Stimulated activated naive CD8-positive, alpha-beta T cell treated with anti-CD3 and anti-CD28 coated beads, Interleukin-15, Interleukin-2, amounts not matched to agents 100 ng/mL and 50 ng/mL, for 24 hours (primary cell): Measurements from ENCODE around the gene SEC22C.

Source experiments
- H3K27ac Mint-ChIP-seq: one replicate; pipeline ENCODE4 v1.8.0; 2021; ENCODE audit warnings: mild to moderate bottlenecking, mixed read lengths
- H3K27me3 Mint-ChIP-seq: one replicate; pipeline ENCODE4 v1.8.0; 2021; ENCODE audit warnings: mixed read lengths
- H3K36me3 Mint-ChIP-seq: one replicate; pipeline ENCODE4 v1.8.0; 2021; ENCODE audit warnings: low read depth, mixed read lengths
- H3K4me1 Mint-ChIP-seq: one replicate; pipeline ENCODE4 v1.8.0; 2021; ENCODE audit warnings: low read depth, mixed read lengths
- H3K4me3 Mint-ChIP-seq: one replicate; pipeline ENCODE4 v1.8.0; 2021; ENCODE audit warnings: mild to moderate bottlenecking, mixed read lengths
- H3K9me3 Mint-ChIP-seq: one replicate; pipeline ENCODE4 v1.8.0; 2021; ENCODE audit warnings: mixed read lengths

The SEC22C gene

DNA sequence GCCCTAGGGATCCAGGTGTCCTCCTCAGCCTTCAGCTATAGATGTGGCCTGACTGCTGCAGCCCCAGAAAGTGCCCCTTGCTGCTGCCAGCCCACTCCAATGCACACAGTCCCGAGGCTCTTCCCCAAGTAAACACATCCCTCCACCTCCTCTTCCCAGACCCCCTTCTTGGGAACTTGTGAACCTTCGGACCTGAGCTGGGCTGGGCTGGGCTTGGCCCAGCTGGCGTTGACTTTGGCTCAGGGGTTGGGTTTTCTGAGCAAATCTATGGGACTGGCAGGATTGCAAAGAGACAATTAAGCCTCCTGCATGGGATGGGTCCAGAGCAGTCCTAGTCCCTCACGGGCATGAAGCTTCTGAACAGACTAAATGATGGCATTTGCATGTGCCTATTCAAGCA, 64.7 kb downstream of the SEC22C start:
- H3K27ac Mint-ChIP-seq = no peak overlapping the region
- H3K4me1 Mint-ChIP-seq = peaks cover 23% of the 10 kb centered on the region
- H3K4me3 Mint-ChIP-seq = no peak overlapping the region
- no peaks in the 10 kb centered on the region for H3K9me3 Mint-ChIP-seq
- no peaks in the 10 kb centered on the region for H3K36me3 Mint-ChIP-seq
- H3K27me3 Mint-ChIP-seq = no peaks in the 10 kb centered on the region

DNA sequence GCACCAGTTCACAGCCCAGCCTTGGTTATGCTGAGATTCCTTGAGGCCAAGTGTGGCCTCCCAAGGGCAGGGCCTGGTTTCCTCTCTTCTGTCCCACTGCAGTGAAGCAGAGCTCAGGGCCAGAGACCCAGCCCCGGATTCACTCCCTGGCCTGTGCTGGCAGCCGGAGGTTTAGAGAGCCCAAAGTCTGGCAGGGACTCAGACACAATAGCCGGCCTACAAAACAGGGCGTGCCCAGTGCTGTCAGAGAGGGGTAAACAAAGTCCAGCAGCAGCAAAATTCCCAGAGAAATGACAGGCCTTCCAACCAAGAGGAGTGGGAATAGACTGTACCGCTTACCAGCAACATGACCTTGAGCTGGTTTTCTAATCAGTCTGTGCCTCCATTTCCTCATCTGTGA, 65.3 kb downstream of the SEC22C start:
- Mint-ChIP-seq H3K36me3 (no peaks in the 10 kb centered on the region), H3K4me3 (no peak overlapping the region)

DNA sequence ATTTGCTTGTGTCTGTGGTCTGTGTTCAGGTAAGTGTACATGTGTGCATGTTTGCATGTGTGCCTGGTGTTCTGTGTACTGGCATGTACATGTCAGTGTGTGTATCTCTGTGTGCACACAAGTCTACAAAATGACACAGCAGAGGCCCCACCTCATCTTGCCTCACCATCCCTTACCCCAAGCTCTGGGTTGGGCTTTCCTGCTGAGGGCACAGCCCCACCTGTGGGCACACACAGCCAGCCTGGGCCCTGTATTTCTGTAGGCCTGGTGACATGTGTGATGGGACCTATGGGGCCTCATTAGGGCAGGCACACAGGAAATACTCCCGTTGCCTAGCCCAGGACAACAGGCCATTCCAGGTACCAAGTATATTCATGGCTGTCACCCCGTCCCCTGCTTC, 65.8 kb downstream of the SEC22C start:
- Mint-ChIP-seq H3K4me1 (peaks cover 26% of the 10 kb centered on the region), H3K27ac (no peak overlapping the region), H3K27me3 (no peaks in the 10 kb centered on the region), H3K36me3 (no peaks in the 10 kb centered on the region), H3K9me3 (no peaks in the 10 kb centered on the region), H3K4me3 (no peak overlapping the region)

More for the DNA sequence above, 65.3 kb downstream of the SEC22C start:
- no peak overlapping the region for H3K27ac Mint-ChIP-seq
- H3K9me3 Mint-ChIP-seq = no peaks in the 10 kb centered on the region
- peaks cover 26% of the 10 kb centered on the region for H3K4me1 Mint-ChIP-seq
- H3K27me3 Mint-ChIP-seq = no peaks in the 10 kb centered on the region

GRCh38 chr3:42515391-42515916, 66.3 kb downstream of the SEC22C start:
- Mint-ChIP-seq H3K27ac (no peak overlapping the region), H3K4me1 (peaks cover 24% of the 10 kb centered on the region), H3K9me3 (no peaks in the 10 kb centered on the region), H3K27me3 (no peaks in the 10 kb centered on the region), H3K4me3 (no peak overlapping the region), H3K36me3 (no peaks in the 10 kb centered on the region)

- Mint-ChIP-seq H3K4me1 (peaks cover 18% of the 10 kb centered on the region), H3K27ac (no peak overlapping the region), H3K9me3 (no peaks in the 10 kb centered on the region), H3K27me3 (no peaks in the 10 kb centered on the region), H3K36me3 (no peaks in the 10 kb centered on the region), H3K4me3 (no peak overlapping the region)
Observed at GRCh38 chr3:42514876-42515275, 66.9 kb downstream of the SEC22C start.

DNA sequence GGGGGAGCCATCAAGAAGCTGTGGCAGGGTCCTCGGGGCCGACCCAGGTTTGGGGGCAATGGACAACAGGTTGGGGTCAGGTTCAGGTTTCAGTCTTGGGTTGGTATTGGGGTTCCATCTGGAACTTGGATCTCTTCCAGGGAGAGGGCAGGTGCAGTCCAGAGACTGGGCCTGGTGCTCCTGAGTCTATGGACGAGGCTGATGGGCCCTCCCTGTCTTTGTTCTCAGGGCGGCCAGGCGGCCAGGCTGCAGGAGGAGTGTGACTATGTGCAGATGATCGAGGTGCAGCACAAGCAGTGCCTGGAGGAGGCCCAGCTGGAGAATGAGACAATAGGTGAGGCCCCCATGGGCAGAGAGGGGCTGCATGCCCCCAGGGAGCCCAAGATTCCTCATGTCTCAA, 68.2 kb downstream of the SEC22C start:
- Mint-ChIP-seq H3K27me3 (no peaks in the 10 kb centered on the region), H3K27ac (no peak overlapping the region), H3K9me3 (no peaks in the 10 kb centered on the region), H3K4me1 (peaks cover 7% of the 10 kb centered on the region), H3K4me3 (no peak overlapping the region), H3K36me3 (no peaks in the 10 kb centered on the region)

DNA sequence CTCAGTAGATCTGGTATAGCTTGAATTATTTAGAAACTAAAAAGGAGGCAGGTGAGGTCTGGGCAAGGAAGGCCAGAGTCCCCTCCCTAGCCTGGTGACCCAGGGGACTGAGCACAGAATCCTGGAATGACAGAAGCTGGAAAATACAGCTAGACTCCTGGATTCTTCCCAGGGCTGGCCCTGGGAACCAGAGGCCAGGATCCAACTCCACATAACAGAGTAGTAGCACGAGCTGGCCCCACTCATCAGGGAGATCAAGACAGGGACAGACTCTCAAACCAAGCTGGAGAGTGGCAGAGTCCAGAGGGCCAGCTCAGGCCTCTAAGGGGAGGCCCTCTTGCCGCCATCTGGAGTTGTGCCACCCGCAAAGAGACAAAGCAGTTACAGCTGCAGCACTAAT, 68.6 kb downstream of the SEC22C start:
- Mint-ChIP-seq H3K4me1 (peaks cover 7% of the 10 kb centered on the region), H3K27ac (no peak overlapping the region)

GRCh38 chr3:42511736-42512135, 70.0 kb downstream of the SEC22C start:
- Mint-ChIP-seq H3K4me3 (no peak overlapping the region), H3K36me3 (no peaks in the 10 kb centered on the region), H3K4me1 (peaks cover 20% of the 10 kb centered on the region), H3K9me3 (no peaks in the 10 kb centered on the region), H3K27ac (no peak overlapping the region), H3K27me3 (no peaks in the 10 kb centered on the region)

More for the DNA sequence above, 68.6 kb downstream of the SEC22C start:
- Mint-ChIP-seq H3K9me3 (no peaks in the 10 kb centered on the region), H3K27me3 (no peaks in the 10 kb centered on the region), H3K4me3 (no peak overlapping the region), H3K36me3 (no peaks in the 10 kb centered on the region)

- H3K9me3 Mint-ChIP-seq = no peaks in the 10 kb centered on the region
Observed at GRCh38 chr3:42511201-42511600, 70.6 kb downstream of the SEC22C start.

GRCh38 chr3:42510325-42510724, 71.4 kb downstream of the SEC22C start:
- no peaks in the 10 kb centered on the region for H3K36me3 Mint-ChIP-seq
- no peaks in the 10 kb centered on the region for H3K9me3 Mint-ChIP-seq
- no peak overlapping the region for H3K27ac Mint-ChIP-seq
- no peak overlapping the region for H3K4me3 Mint-ChIP-seq
- H3K4me1 Mint-ChIP-seq = peaks cover 26% of the 10 kb centered on the region
- no peaks in the 10 kb centered on the region for H3K27me3 Mint-ChIP-seq

More at GRCh38 chr3:42511201-42511600, 70.6 kb downstream of the SEC22C start:
- H3K27me3 Mint-ChIP-seq = no peaks in the 10 kb centered on the region
- H3K27ac Mint-ChIP-seq = no peak overlapping the region
- H3K36me3 Mint-ChIP-seq = no peaks in the 10 kb centered on the region
- no peak overlapping the region for H3K4me3 Mint-ChIP-seq
- peaks cover 26% of the 10 kb centered on the region for H3K4me1 Mint-ChIP-seq

GRCh38 chr3:42509111-42509510, 72.7 kb downstream of the SEC22C start:
- no peaks in the 10 kb centered on the region for H3K9me3 Mint-ChIP-seq
- no peak overlapping the region for H3K4me3 Mint-ChIP-seq
- H3K27ac Mint-ChIP-seq = no peak overlapping the region
- H3K36me3 Mint-ChIP-seq = no peaks in the 10 kb centered on the region
- H3K4me1 Mint-ChIP-seq = peaks cover 28% of the 10 kb centered on the region
- H3K27me3 Mint-ChIP-seq = no peaks in the 10 kb centered on the region

DNA sequence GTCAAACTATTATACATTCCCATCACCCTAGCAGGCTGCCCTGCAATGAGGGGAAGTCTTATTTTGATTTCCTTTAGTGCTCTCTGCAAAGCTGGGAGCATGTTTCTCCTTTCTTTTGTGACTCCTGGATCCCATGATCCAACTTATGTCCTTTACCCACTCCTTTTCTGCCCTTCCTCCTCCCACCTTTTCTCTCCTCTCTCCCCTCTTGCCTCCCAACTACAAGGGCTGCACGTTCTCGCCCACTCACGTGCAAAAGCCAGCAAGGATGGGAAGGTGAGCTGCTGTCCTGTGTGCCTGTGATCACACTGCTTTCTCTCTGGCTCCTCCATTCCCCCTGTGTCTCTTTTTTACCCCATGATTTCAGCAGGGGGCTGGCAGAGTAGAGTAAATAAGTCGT, 73.2 kb downstream of the SEC22C start:
- H3K9me3 Mint-ChIP-seq = no peaks in the 10 kb centered on the region
- peaks cover 33% of the 10 kb centered on the region for H3K4me1 Mint-ChIP-seq
- no peaks in the 10 kb centered on the region for H3K27me3 Mint-ChIP-seq
- H3K27ac Mint-ChIP-seq = peak overlapping the region; percentile 16
- H3K36me3 Mint-ChIP-seq = no peaks in the 10 kb centered on the region
- H3K4me3 Mint-ChIP-seq = no peak overlapping the region

- peaks cover 40% of the 10 kb centered on the region for H3K4me1 Mint-ChIP-seq
- no peaks in the 10 kb centered on the region for H3K36me3 Mint-ChIP-seq
- H3K9me3 Mint-ChIP-seq = no peaks in the 10 kb centered on the region
- H3K4me3 Mint-ChIP-seq = no peak overlapping the region
- no peak overlapping the region for H3K27ac Mint-ChIP-seq
- no peaks in the 10 kb centered on the region for H3K27me3 Mint-ChIP-seq
Observed at GRCh38 chr3:42507761-42508335, 73.9 kb downstream of the SEC22C start.

GRCh38 chr3:42507252-42507651, 74.5 kb downstream of the SEC22C start:
- no peak overlapping the region for H3K4me3 Mint-ChIP-seq
- H3K36me3 Mint-ChIP-seq = no peaks in the 10 kb centered on the region
- peaks cover 41% of the 10 kb centered on the region for H3K4me1 Mint-ChIP-seq
- H3K9me3 Mint-ChIP-seq = no peaks in the 10 kb centered on the region
- H3K27ac Mint-ChIP-seq = no peak overlapping the region
- no peaks in the 10 kb centered on the region for H3K27me3 Mint-ChIP-seq

DNA sequence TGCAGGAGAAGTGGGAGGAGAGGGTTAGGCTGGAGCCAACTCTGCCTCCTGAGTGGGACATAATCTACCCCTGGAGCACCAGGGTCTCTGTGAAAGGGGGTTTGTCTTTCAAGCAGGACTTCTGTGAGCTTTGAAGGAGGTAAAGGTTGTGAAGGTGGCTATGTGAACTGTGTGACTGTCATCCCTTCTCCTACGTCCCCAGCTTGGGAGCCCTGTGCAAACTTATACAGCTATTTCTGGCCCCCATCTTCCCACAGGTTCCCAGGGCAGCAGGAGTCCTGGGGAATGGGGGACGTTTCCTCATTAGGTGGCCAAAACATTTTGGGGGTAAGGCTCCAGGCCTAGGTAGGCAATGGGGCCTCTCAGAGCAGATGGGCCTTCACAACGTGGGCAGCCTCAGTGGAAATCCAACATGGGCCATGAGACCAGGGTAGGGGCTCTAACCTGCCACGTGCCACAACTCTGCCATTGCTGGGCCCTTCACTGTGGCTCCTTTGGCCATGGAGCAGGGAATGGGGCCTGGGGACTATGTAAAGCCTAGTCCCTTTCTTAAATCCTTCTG, 75.8 kb downstream of the SEC22C start:
- Mint-ChIP-seq H3K4me3 (no peak overlapping the region), H3K9me3 (no peaks in the 10 kb centered on the region), H3K36me3 (no peaks in the 10 kb centered on the region), H3K4me1 (peaks cover 43% of the 10 kb centered on the region), H3K27me3 (peaks cover 4% of the 10 kb centered on the region), H3K27ac (no peak overlapping the region)
